Dermis blood vessel endothelial cell (primary cell): ENCODE results near the gene PTPRN2. TPM values are rescaled to one million over a fixed set of nuclear protein-coding genes. Genes with fewer than 3 reads are reported as not detected.

Experiments
- DNase-seq: peaks from one replicate; pipeline ENCODE4 v3.0.0; 2010
- total RNA-seq: library from RNA; depleted of rRNA; stranded (reverse); fragments of >200 nt; gene quantifications from 2 replicates; pipeline ENCODE4 v1.2.3, GENCODE V29; 2014

PTPRN2 gene
- total RNA-seq, 1 donor from 2014 or later, result 2.2 TPM

DNA sequence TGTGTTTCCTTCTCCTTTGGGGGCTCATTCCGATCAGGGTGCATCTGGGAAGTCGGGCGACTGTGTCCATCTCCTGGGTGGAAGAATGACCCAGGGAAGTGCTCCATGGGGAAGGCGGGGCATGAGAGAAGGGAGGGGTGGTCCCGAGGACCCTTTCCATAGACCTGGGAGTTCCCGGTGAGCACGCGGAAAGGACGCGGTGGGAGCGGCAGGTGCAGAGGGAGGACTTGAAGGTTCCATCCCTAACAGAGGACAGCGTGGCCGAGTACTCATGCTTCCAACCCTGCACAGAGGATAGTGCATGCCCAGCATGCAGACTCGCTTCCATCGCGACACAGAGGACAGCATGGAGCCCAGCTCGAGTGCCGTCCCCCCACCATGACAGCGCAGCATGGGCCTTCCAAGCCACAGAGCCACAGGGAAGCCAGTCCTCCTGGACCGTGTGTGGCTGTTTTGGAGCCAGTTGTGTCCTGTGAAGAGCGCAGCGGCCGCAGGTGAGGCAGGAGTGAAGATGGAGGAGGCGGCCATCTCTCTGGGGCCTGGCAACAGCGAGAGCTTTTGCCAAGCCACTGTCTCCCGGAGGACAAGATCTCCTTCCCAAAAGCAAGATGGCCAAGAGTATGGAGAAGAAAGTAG, 969.4 kb downstream of the PTPRN2 start:
- no peak for DNase-seq

- no peak for DNase-seq
These were observed 970.2 kb downstream of the PTPRN2 start for GRCh38 chr7:157617401-157617800.

- no peak for DNase-seq
These were observed 970.7 kb downstream of the PTPRN2 start for GRCh38 chr7:157616931-157617330.

DNA sequence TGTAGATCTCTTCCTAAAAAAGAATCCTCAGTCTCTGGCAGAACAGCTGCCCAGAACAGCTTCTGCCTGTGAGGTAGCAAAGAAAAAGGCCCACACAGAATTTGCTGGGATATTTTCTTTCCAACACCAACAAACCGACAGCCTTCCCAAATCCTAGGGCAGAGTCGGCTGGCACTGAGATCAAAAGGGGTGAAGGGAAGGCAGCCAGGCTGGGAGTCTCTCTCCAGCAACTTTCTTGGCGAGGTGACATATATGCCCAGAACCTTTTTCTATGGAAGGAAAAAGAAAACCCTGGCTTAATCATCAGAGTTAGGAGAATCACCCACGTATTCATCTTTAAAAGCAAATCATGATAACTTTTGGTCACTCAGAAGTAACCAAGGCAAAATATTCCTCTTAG, 971.2 kb downstream of the PTPRN2 start:
- no peak for DNase-seq

- DNase-seq, result no peak
These were observed 971.8 kb downstream of the PTPRN2 start for GRCh38 chr7:157615852-157616251.

DNA sequence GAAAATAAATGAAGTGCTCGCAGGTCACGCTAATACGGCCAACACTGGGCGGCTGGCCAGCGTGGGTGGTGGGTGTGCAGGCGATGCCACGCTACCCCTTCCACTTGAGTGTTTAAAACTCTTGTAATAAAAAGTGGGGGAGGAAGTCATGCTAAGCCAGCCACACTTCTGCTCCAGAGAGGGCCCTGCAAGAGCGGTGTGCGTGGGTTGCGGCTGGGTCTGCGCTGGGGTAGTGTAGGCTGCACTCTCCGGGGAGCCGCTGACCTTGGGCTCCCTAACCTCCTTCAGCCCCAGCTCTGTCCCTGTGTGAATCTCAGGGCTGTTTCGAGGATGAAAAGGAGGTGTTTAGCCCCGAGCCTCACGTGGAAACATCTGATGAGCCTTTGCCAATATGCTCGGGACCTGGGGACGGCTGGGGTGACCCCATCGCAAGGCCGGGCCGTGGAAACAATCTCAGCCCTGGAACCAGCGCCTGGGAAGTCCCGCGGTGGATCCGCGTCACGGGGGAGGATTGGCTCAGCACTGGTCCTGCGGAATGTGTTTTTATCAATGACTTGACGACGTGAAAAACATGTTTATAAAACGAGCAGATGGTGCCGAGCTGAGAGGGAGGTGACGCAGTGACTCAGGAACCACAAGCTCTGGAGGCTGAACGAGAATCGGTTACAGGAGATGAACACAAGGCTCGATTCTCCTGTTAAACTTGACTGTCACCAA, 972.4 kb downstream of the PTPRN2 start:
- no peak for DNase-seq

GRCh38 chr7:157614457-157615020, 973.1 kb downstream of the PTPRN2 start:
- no peak for DNase-seq

GRCh38 chr7:157613575-157614322, 973.9 kb downstream of the PTPRN2 start:
- DNase-seq, result peak; percentile 5

DNA sequence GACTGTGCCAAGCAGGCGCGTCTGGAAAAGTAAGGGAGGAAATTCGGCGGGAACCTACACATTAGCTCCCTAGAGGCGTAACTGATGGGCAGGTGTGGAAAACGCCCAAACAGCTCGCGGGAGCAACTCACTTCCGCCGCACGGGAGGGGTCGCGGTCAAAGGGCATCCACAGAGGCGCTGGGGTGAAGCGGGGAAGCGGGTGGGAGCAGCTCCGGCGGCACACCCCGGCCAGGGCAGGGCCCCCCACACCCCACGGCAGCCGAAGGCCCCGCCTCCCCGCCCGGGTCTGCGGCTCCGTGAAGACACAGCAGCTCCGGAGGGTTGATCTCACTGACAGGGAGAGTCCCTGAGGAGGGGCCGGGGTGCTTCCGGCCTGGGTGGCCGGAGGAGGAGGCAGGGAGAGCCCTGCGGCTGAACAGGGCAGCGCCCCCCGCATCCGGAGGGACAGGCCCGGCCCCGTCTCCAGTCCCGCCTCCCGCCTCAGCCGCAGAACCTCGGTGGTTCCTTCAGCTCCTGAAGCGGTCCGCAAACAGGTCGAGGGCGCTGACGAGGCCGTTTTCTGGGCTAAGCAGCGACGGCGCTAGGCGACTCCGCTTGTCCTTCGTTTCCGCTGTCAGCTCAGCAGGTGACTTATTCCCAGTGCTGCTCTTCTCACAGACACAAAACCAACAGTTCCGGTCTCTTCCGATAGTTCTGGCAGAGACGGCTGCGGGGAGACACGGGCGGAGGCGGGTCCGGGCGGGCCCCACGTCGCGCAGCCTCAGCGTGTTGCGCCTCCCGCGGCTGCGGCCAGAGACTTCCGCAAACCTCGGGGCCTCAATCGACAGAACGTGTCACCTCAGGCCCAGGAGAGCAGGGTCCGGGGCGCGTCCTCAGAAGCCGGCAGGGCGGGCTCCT, 974.7 kb downstream of the PTPRN2 start:
- DNase-seq, result peak; percentile 30

GRCh38 chr7:157612009-157612663, 975.5 kb downstream of the PTPRN2 start:
- no peak for DNase-seq

DNA sequence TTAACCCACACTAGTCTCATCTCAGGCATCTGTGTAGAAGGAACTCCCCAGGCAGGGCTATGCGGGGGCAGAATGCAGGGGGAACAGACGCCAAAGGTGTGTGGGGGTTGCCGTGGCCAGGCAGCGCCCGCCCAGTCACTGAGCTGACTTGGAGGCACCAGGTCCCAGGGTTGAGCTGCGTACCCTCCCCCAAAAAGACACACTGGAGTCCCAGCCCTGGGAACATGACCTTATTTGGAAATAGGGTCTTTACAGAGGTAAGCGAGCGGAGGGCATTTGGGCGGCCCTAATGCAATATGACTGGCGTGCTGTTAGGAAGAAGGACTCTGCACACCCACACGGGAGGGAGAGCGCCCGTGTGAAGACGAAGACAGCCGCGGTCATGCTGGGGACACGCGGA, 976.3 kb downstream of the PTPRN2 start:
- no peak for DNase-seq

DNA sequence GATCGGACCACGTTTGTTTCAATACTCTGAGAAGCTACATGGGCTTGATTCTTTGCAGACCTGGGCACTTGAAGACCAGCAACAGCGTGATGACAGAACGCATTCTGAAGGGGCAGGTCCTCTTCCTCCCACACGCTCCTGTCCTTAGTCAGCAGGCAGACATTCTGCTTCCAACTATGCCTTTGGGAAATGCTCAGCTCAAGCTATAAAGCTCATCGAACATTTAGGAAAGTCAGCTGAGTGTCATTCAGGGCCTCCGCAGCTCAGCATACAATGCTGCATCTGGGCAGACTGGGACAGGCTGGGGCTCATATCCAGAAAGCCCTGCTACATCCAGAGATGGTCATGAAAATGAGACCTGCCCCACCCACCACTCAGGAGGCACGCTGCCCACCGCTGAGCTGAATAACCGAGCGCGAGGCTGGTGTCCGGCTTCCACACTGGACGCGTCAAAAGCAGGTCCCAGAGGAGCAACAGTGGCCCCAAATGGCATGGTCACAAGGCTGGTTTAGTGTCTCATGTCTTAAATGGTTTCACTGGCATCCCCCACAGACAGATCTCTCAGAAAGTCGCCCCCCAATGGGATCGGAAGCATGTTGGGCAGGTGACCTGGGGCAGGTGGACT, 976.8 kb downstream of the PTPRN2 start:
- DNase-seq, result no peak

DNA sequence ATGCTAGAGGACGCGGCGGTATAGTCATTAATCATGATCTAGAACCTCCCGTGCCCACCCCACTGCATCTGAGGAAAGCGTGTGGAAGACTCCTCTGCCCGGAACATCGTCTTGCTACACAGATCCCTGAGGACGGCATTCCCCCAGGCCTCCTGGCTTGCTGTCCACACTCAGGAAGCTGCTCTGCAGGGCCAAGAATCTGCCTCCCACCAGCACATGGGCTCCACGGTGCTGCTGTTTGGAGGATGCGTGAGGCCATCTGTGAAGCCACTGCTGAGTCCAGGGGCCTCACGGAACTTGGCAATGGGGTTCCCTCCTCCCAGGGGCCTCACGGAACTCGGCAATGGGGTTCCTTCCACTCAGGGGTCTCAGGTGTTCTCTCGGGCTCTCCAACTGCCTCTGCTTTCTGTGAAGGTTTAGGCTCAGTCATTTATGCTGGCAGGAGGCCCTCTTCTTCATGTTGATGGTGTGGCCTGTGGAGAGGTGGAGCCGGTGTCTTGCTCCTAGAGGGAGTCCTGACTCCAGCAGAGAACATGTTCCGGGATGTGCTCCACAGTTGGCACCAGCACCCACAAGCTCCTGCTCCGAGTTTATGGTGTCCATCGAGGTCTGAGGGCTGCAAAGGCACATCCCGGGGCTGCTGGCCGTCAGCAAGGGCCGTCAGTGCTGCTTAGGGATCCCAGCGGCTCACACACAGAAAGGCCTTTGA, 977.5 kb downstream of the PTPRN2 start:
- DNase-seq, result no peak

GRCh38 chr7:157609516-157609915, 978.1 kb downstream of the PTPRN2 start:
- no peak for DNase-seq

GRCh38 chr7:157607218-157607617, 980.4 kb downstream of the PTPRN2 start:
- no peak for DNase-seq

DNA sequence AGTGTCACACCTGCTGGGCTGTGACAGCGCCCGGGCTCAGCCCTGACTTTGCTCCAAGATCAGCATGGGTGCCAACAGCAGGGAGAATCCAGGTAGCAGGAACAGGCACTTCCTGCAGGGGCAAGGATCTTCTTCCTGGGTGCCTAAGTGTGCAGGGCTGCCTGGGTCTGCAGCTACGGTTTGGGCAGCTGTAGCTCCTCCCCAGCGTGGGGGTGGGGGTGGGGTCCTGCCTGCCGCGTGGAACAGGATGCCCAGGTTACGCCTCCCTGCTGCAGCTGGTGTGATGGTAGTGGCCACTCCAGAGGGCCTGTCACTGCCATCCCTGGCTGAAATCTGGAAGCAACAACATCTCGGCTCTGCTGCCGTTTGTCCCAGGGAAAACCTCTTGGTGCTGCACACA, 981.5 kb downstream of the PTPRN2 start:
- DNase-seq, result no peak

DNA sequence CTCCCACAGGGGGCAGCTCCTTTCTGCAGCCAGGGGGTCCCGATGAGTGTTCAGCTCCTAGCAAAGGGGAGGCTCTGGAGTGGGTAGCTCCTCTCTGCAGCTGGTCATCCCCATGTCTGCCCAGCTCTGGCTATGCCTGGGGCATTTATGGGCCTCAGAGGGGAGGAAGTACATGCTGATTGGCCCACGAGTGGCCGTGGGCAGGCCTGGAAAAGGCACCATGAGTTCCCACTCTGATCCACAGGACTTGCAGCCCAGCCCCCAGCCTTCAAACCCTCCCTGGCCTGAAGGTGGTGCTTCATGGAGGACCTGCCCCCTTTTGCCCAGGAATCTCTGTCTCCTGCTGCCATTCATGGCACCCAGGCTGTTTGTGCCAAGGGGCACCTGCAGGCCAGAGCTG, 982.0 kb downstream of the PTPRN2 start:
- DNase-seq, result no peak

DNA sequence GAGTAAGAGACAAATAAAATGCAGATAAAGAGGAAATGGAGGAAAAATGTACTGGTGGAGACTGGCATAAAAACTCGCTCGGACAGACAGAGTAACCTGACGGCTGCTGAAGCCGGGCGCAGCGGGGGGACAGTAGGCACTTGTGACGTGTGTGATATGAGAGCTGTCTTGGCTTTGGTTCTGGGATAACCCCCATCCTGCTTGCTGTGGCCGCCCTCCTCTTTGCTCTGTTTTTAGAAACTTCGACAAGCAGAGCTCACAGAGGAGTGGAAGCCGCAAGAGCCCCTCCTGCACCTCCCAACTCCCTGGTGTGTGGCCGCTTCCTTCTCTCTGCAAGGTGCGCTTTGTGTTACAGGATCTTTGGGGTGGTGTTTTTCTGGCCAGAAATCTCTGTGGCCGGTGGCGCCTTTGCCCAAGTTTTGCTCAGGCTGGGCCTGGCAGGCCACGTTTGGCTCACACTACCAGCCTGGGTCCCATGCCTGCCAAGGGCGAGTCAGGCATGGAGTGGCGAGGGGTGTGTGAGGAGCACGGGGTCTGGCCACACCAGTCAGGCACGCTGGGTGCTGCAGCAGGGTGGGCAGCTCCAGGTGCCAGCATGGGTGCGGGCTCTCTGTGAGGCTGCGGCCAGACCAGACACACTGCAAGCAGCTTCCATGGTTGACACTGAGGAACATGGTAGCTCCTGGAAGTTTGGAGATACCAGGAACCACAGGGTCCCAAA, 982.8 kb downstream of the PTPRN2 start:
- DNase-seq, result no peak

DNA sequence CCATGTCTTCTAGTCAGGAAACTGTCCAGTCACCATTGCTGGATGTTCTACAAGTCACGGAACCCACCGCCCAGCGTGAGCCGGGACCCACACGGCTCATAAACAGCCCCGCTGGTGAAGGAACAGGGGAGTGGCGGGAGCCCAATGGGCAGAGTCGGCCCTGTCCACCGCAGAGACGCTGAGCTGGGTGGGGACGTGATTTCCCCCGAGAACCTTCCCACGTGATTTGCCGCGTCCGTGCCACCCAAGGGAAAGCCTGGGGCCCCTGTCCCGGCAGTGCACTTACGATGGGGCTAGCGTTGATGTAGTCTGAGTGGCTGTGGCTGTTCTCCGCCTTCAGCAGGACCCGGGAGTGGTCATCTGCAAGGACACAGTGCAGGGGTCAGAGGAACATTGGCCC, 983.9 kb downstream of the PTPRN2 start:
- no peak for DNase-seq

DNA sequence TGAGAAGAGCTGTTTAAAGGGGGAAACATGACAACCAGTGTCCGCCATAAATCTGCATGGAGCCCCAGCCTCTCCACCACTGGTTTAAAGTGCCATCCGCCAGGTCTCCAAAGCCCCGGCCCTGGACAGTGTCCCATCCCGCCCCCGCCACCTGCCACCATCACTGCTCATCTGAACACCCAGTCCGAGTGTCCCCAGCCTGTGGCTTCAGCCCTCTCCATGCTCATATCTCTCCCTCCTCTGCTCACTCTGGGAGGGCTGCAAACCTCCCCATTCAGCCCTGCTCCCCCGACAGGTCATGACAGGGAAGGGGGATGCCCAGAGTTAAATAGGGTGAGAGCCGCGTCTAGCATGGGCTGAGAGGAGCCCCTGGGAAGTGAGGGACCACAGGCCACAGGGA, 984.6 kb downstream of the PTPRN2 start:
- DNase-seq, result no peak
